MV-4-11 (cell line): ENCODE measurements around the gene DMD.

Experiments
- DNase-seq: peaks from one replicate; lab custom pipeline; 2025; lab: John Stamatoyannopoulos, UW

DMD gene

GRCh38 chrX:33041141-33041540 is 170.2 kb downstream of the DMD start:
- DNase-seq: no peak

GRCh38 chrX:33032700-33033099 is 178.6 kb downstream of the DMD start:
- no peak for DNase-seq

- DNase-seq: no peak
These were observed 196.4 kb downstream of the DMD start for GRCh38 chrX:33014949-33015348.

- no peak for DNase-seq
These were observed 197.3 kb downstream of the DMD start for GRCh38 chrX:33014086-33014485.

- no peak for DNase-seq
These were observed 210.2 kb downstream of the DMD start for GRCh38 chrX:33001107-33001506.

- no peak for DNase-seq
These were observed 212.6 kb downstream of the DMD start for GRCh38 chrX:32998776-32999175.

- no peak for DNase-seq
These were observed 215.9 kb downstream of the DMD start for GRCh38 chrX:32995427-32995826.

GRCh38 chrX:32987142-32987541 is 224.2 kb downstream of the DMD start:
- no peak for DNase-seq

- no peak for DNase-seq
These were observed 225.8 kb downstream of the DMD start for GRCh38 chrX:32985544-32985943.

GRCh38 chrX:32966821-32967355 is 244.5 kb downstream of the DMD start:
- no peak for DNase-seq

- no peak for DNase-seq
These were observed 257.2 kb downstream of the DMD start for GRCh38 chrX:32954125-32954524.

- no peak for DNase-seq
These were observed 263.2 kb downstream of the DMD start for GRCh38 chrX:32948130-32948529.

- DNase-seq: no peak
These were observed 274.3 kb downstream of the DMD start for GRCh38 chrX:32937043-32937442.

GRCh38 chrX:32933548-32933947 is 277.8 kb downstream of the DMD start:
- no peak for DNase-seq

- no peak for DNase-seq
These were observed 282.3 kb downstream of the DMD start for GRCh38 chrX:32929040-32929439.

- no peak for DNase-seq
These were observed 315.3 kb downstream of the DMD start for GRCh38 chrX:32896088-32896487.

- no peak for DNase-seq
These were observed 316.7 kb downstream of the DMD start for GRCh38 chrX:32894679-32895078.

GRCh38 chrX:32893751-32894150 is 317.6 kb downstream of the DMD start:
- no peak for DNase-seq

- DNase-seq: no peak
These were observed 333.8 kb downstream of the DMD start for GRCh38 chrX:32877592-32877991.

- no peak for DNase-seq
These were observed 336.5 kb downstream of the DMD start for GRCh38 chrX:32874839-32875238.

- no peak for DNase-seq
These were observed 337.6 kb downstream of the DMD start for GRCh38 chrX:32873786-32874185.

GRCh38 chrX:32871636-32872035 is 339.7 kb downstream of the DMD start:
- DNase-seq: no peak

- DNase-seq: no peak
These were observed 342.8 kb downstream of the DMD start for GRCh38 chrX:32868524-32868895.

GRCh38 chrX:32867781-32868523 is 343.4 kb downstream of the DMD start:
- no peak for DNase-seq
